Heart right ventricle (tissue), 16 donors: Measurements from ENCODE around the gene TAS2R41. TPM values are rescaled to one million over a fixed set of nuclear protein-coding genes. Genes with fewer than 3 reads are reported as not detected.

Experiments
- ATAC-seq, 8 donors: fragments of 200-7000 bp; cut with Tn5 transposase; one replicate each; pipeline ENCODE4 v1.9.1; 2020; ENCODE audit warnings: mild to moderate bottlenecking in 8 of 8, moderate library complexity in 8 of 8, moderate number of reproducible peaks in 1 of 8
- DNase-seq, 2 donors: peaks; one replicate each; pipeline ENCODE4 v3.0.0-alpha.2; 2020
- H3K27ac ChIP-seq, 10 donors: fragments of 200-600 bp; sonication (generic) in 2 of 10; one replicate each; pipeline versions ENCODE4 v1.5.0 to v1.8.0; 2020 to 2022; ENCODE audit warnings: mild to moderate bottlenecking in 3 of 10
- H3K27me3 ChIP-seq, 7 donors: fragments of 200-600 bp; one replicate each; pipeline ENCODE4 v1.8.0; 2021 to 2022; ENCODE audit warnings: mild to moderate bottlenecking in 2 of 7
- H3K36me3 ChIP-seq, 9 donors: fragments of 200-600 bp; sonication (generic) in 1 of 9; one replicate each; pipeline versions ENCODE4 v1.5.0 to v1.8.0; 2020 to 2022; ENCODE audit warnings: mild to moderate bottlenecking in 2 of 9
- H3K4me1 ChIP-seq, 9 donors: fragments of 200-600 bp; sonication (generic) in 1 of 9; one replicate each; pipeline versions ENCODE4 v1.5.0 to v1.8.0; 2020 to 2022; ENCODE audit warnings: mild to moderate bottlenecking in 4 of 9
- H3K4me3 ChIP-seq, 10 donors: fragments of 200-600 bp; sonication (generic) in 2 of 10; one replicate each; pipeline versions ENCODE4 v1.5.0 to v1.8.0; 2020 to 2022; ENCODE audit warnings: mild to moderate bottlenecking in 7 of 10, moderate library complexity in 2 of 10
- H3K9me3 ChIP-seq, 11 donors: fragments of 200-600 bp in 10 of 11; sonication (generic) in 2 of 11; one replicate each; pipeline versions ENCODE4 v1.5.0 to v1.8.0; 2013 to 2022; ENCODE audit warnings: mild to moderate bottlenecking in 2 of 11, control low read depth in 1 of 11, moderate library complexity in 1 of 11
- WGBS, 2 donors: extraction: QIAGEN DNeasy Blood & Tissue Kit; methylation state at CpG; one replicate each; pipeline ENCODE4 v1.1.7; 2013; ENCODE audit warnings: inconsistent platforms in 1 of 2; 5-methylcytosine and 5-hydroxymethylcytosine counted together
- intact Hi-C, 10 donors: fragments of 100-400 bp; cut with DNase I; formaldehyde crosslinking; loops; one replicate each; pipeline versions ENCODE4 v1.11.1 to v1.14.2; 2022
- long read RNA-seq, 3 donors: library from polyadenylated mRNA; unstranded; transcript quantifications; one replicate each; pipeline ENCODE4 v2.0.0, GENCODE V29; 2020 to 2021
- polyA plus RNA-seq, 2 donors: library from polyadenylated mRNA; stranded (reverse); fragments of 200-250 nt; gene quantifications; one replicate each; pipeline ENCODE4 v1.2.3, GENCODE V29; 2013
- total RNA-seq, 10 donors: library from RNA; stranded (reverse); fragmentation: NEBNext Ultra II Directional in 3 of 10; extraction: Animal tissue kit (Norgen Biotek cat#: 25700) in 3 of 10; gene quantifications; one replicate each; pipeline versions ENCODE4 v1.2.1 to v1.2.4, GENCODE V29; 2021 to 2023
- TF ChIP-seq, protein P1 (sequence below), 9 donors: fragments of 200-600 bp; sonication (generic) in 2 of 9; IDR thresholded peaks; one replicate each; pipeline versions ENCODE4 v1.5.0 to v1.8.0; 2021 to 2022; ENCODE audit warnings: antibody characterized with exemption in 9 of 9, mild to moderate bottlenecking in 5 of 9, moderate library complexity in 1 of 9
- donor health status: Arrhythmogenic right ventricular cardiomyopathy.
- donor health status: ischemic (EF 13 %, LVEDD 7.1; RV severe dilation, severe dysfunction).
- donor health status: healthy with polysubstance abuse.
- donor health status: DM: no; HTN: yes; CAD: no.
- donor health status: DM: no; HTN: no; CAD: no.
- donor health status: ischemic (EF 25% LVEDD 6.9; RV normal size, moderate dysfunction).
- donor health status: ischemic (EF 25% LVEDD 5.7; RV mildly dilated, moderate dysfunction).
- donor health status: healthy.
- donor health status: DM: yes; HTN: yes; CAD: no.
- donor health status: Ischemic cardiomyopathy.
- donor health status: ischemic (EF 35%, LVEDD 5.7; RV mildly dilated, moderate dysfunction).
- donor health status: nonischemic (EF 11% LVEDD 7.7; RV severe dilation, severe dysfunction).
- donor health status: DM: yes; HTN: yes; CAD: no.
- donor health status: PGD.
- donor health status: ischemic (EF 29% LVEDD 5.4; RV normal size, mild dysfunction).
- donor health status: nonischemic (EF 23%, LVEDD 6.1; RV moderate dilation, normal function).

TAS2R41 gene, protein sequence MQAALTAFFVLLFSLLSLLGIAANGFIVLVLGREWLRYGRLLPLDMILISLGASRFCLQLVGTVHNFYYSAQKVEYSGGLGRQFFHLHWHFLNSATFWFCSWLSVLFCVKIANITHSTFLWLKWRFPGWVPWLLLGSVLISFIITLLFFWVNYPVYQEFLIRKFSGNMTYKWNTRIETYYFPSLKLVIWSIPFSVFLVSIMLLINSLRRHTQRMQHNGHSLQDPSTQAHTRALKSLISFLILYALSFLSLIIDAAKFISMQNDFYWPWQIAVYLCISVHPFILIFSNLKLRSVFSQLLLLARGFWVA
- total RNA-seq (under 1 TPM in 1 of 10 donors, not detected in 9; 0.40 TPM), polyA plus RNA-seq (not detected)
- long read RNA-seq, donor 1: 0 reads
- long read RNA-seq, donor 2: 0 reads
- long read RNA-seq, donor 3: 0 reads

DNA sequence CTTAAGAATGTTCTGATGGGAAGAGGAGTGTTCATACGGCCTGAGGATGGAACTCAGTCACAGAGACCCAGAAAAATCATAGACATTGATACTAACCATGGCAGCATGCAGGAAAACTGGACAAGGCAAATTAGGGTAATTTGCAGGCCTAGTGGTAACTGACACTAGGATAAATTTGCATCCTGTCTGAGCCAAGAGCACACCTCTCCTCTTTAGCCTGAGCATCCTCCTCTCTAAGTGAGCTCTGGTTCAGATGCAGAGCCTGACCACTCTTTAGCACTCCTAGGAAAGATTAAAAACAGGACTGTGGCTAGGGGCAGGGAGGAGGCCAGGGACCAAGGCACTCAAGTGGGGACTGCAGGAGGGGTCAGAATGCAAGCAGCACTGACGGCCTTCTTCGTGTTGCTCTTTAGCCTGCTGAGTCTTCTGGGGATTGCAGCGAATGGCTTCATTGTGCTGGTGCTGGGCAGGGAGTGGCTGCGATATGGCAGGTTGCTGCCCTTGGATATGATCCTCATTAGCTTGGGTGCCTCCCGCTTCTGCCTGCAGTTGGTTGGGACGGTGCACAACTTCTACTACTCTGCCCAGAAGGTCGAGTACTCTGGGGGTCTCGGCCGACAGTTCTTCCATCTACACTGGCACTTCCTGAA, at the start of gene TAS2R41:
TAS2R41 (plus strand) TSS at position 373 of the 650 bp plus-strand sequence; CDS start at position 373, 0 bp downstream.
- TF ChIP-seq, protein P1, sequence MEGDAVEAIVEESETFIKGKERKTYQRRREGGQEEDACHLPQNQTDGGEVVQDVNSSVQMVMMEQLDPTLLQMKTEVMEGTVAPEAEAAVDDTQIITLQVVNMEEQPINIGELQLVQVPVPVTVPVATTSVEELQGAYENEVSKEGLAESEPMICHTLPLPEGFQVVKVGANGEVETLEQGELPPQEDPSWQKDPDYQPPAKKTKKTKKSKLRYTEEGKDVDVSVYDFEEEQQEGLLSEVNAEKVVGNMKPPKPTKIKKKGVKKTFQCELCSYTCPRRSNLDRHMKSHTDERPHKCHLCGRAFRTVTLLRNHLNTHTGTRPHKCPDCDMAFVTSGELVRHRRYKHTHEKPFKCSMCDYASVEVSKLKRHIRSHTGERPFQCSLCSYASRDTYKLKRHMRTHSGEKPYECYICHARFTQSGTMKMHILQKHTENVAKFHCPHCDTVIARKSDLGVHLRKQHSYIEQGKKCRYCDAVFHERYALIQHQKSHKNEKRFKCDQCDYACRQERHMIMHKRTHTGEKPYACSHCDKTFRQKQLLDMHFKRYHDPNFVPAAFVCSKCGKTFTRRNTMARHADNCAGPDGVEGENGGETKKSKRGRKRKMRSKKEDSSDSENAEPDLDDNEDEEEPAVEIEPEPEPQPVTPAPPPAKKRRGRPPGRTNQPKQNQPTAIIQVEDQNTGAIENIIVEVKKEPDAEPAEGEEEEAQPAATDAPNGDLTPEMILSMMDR (IDR thresholded peaks at IDR 0.05): no peak
- Histone ChIP-seq H3K4me3 (no peak within 1 kb of the TSS), H3K4me1 (peaks cover 0 to 6% (median 0%) of the 10 kb centered on the region in 9 donors), H3K27ac (no peak within 1 kb of the TSS), H3K36me3 (no peaks in the 10 kb centered on the region), H3K9me3 (peaks cover 0 to 20% (median 0%) of the 10 kb centered on the region in 11 donors), H3K27me3 (no peaks in the 10 kb centered on the region)
- DNase-seq: no peak
- ATAC-seq: no peak
- intact Hi-C loops: no loop called here
- 68 to 77% methylated on average over 10 of the region's 10 CpGs for WGBS, 2 donors

- no peaks in the 10 kb centered on the region for H3K9me3 ChIP-seq
- DNase-seq (no peak), ATAC-seq (no peak)
- TF ChIP-seq, protein P1 (IDR thresholded peaks at IDR 0.05): no peak
- H3K27me3 ChIP-seq: no peaks in the 10 kb centered on the region
- H3K36me3 ChIP-seq: no peaks in the 10 kb centered on the region
- intact Hi-C loops: no loop called here
- no peak overlapping the region for H3K27ac ChIP-seq
- peaks cover 0 to 11% (median 0%) of the 10 kb centered on the region in 9 donors for H3K4me1 ChIP-seq
- H3K4me3 ChIP-seq: no peak overlapping the region
- WGBS, 2 donors: 80 to 84% methylated on average over 10 of the region's 10 CpGs
Observed at GRCh38 chr7:143429770-143430698, 47.6 kb upstream of the TAS2R41 start.

- intact Hi-C loops: no loop called here
- no peak overlapping the region for H3K27ac ChIP-seq
- H3K4me1 ChIP-seq: peaks cover 0 to 11% (median 0%) of the 10 kb centered on the region in 9 donors
- DNase-seq (no peak), ATAC-seq (no peak)
- TF ChIP-seq, protein P1 (IDR thresholded peaks at IDR 0.05): no peak
- no peaks in the 10 kb centered on the region for H3K27me3 ChIP-seq
- H3K36me3 ChIP-seq: no peaks in the 10 kb centered on the region
- H3K4me3 ChIP-seq: no peak overlapping the region
- WGBS, 2 donors: 46 to 65% methylated on average over 2 of the region's 2 CpGs
- H3K9me3 ChIP-seq: no peaks in the 10 kb centered on the region
Observed at GRCh38 chr7:143431109-143431508, 46.6 kb upstream of the TAS2R41 start.

- no peaks in the 10 kb centered on the region for H3K27me3 ChIP-seq
- ATAC-seq (no peak), DNase-seq (no peak)
- intact Hi-C loops: no loop called here
- H3K4me3 ChIP-seq: no peak overlapping the region
- 75 to 83% methylated on average over 4 of the region's 4 CpGs for WGBS, 2 donors
- TF ChIP-seq, protein P1 (IDR thresholded peaks at IDR 0.05): no peak
- no peaks in the 10 kb centered on the region for H3K36me3 ChIP-seq
- H3K9me3 ChIP-seq: no peaks in the 10 kb centered on the region
- H3K4me1 ChIP-seq: peaks cover 0 to 11% (median 0%) of the 10 kb centered on the region in 9 donors
- H3K27ac ChIP-seq: no peak overlapping the region
Observed at GRCh38 chr7:143433759-143434158, 43.9 kb upstream of the TAS2R41 start.
